H1 (cell line): Measurements from ENCODE around the gene SPEM3. TPM values are rescaled to one million over a fixed set of nuclear protein-coding genes. Genes with fewer than 3 reads are reported as not detected.

Experiments used
- CBX8 ChIP-seq: fragments of 300-800, 300-1000 bp; sonication (generic); IDR thresholded peaks from 2 replicates; pipeline ENCODE4 v1.7.1; 2016; ENCODE audit warnings: low read depth, low read length, borderline replicate concordance
- NRF1 ChIP-seq: IDR thresholded peaks from 2 replicates; pipeline ENCODE4 v1.6.1; 2011; ENCODE audit warnings: mild to moderate bottlenecking, low read depth, low read length, improper control_type of control experiment
- SUZ12 ChIP-seq: fragments of 200-600 bp; sonication (generic); IDR thresholded peaks from 2 replicates; pipeline ENCODE4 v1.6.1; 2012; ENCODE audit warnings: mild to moderate bottlenecking, inconsistent platforms, low read length, moderate library complexity, mixed read lengths
- polyA plus RNA-seq, 7 experiments: library from polyadenylated mRNA; depleted of rRNA in 3 of 7; stranded (reverse) in 5 of 7; unstranded in 2 of 7; fragments of >200 nt in 5 of 7; fragments of 200-250 nt in 2 of 7; gene quantifications; 1 replicate in 5 of 7; 2 replicates in 1 of 7; 4 replicates in 1 of 7; pipeline versions ENCODE4 v1.2.1 to v1.2.3, GENCODE V29; 2011 to 2013; ENCODE audit warnings: missing spikeins in 2 of 7, mixed read lengths in 2 of 7
- total RNA-seq: library from RNA; stranded (reverse); fragmentation: NEBNext Ultra II Directional; extraction: Animal tissue kit (Norgen Biotek cat#: 25700); gene quantifications from 2 replicates; pipeline ENCODE4 v1.2.1, GENCODE V29; 2021
- TF ChIP-seq, protein P1 (sequence below): fragments of 300-600 bp; sonication (generic); IDR thresholded peaks from 2 replicates; pipeline ENCODE4 v1.7.1; 2012; ENCODE audit warnings: low read length, moderate library complexity, mild to moderate bottlenecking, inconsistent platforms; ENCODE audit not compliant: insufficient replicate concordance

The SPEM3 gene
- total and polyA plus RNA-seq, 2 of the 8 experiments (the other 6 are each of a cell fraction or from before 2014, with no cell fraction given): 0.02 TPM; not detected in 1

DNA sequence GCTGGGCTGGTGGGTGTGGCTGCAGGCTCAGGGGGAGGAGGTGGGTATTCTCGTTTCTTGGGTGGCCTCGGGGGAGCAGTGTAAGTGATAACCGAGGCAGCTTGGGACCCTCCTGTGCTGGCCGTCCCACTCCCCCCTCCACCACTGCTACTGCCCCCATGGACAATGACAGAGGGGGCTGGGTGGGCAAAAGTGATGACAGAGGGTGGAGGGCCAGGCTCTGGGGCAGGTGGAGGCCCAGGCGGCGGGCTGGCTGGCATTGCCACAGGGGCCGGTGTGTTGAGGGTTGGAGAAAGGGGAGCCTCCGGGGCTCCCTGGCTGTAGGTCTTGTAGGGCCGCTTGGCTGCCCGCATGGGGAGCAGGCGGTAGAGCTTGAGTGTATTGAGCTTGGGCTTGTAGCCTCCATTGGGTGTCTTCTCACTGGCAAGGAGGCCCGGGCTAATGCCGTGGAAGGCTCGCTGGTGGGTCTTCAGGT, 34.8 kb downstream of the SPEM3 start (continued):
- TF ChIP-seq, protein P1, sequence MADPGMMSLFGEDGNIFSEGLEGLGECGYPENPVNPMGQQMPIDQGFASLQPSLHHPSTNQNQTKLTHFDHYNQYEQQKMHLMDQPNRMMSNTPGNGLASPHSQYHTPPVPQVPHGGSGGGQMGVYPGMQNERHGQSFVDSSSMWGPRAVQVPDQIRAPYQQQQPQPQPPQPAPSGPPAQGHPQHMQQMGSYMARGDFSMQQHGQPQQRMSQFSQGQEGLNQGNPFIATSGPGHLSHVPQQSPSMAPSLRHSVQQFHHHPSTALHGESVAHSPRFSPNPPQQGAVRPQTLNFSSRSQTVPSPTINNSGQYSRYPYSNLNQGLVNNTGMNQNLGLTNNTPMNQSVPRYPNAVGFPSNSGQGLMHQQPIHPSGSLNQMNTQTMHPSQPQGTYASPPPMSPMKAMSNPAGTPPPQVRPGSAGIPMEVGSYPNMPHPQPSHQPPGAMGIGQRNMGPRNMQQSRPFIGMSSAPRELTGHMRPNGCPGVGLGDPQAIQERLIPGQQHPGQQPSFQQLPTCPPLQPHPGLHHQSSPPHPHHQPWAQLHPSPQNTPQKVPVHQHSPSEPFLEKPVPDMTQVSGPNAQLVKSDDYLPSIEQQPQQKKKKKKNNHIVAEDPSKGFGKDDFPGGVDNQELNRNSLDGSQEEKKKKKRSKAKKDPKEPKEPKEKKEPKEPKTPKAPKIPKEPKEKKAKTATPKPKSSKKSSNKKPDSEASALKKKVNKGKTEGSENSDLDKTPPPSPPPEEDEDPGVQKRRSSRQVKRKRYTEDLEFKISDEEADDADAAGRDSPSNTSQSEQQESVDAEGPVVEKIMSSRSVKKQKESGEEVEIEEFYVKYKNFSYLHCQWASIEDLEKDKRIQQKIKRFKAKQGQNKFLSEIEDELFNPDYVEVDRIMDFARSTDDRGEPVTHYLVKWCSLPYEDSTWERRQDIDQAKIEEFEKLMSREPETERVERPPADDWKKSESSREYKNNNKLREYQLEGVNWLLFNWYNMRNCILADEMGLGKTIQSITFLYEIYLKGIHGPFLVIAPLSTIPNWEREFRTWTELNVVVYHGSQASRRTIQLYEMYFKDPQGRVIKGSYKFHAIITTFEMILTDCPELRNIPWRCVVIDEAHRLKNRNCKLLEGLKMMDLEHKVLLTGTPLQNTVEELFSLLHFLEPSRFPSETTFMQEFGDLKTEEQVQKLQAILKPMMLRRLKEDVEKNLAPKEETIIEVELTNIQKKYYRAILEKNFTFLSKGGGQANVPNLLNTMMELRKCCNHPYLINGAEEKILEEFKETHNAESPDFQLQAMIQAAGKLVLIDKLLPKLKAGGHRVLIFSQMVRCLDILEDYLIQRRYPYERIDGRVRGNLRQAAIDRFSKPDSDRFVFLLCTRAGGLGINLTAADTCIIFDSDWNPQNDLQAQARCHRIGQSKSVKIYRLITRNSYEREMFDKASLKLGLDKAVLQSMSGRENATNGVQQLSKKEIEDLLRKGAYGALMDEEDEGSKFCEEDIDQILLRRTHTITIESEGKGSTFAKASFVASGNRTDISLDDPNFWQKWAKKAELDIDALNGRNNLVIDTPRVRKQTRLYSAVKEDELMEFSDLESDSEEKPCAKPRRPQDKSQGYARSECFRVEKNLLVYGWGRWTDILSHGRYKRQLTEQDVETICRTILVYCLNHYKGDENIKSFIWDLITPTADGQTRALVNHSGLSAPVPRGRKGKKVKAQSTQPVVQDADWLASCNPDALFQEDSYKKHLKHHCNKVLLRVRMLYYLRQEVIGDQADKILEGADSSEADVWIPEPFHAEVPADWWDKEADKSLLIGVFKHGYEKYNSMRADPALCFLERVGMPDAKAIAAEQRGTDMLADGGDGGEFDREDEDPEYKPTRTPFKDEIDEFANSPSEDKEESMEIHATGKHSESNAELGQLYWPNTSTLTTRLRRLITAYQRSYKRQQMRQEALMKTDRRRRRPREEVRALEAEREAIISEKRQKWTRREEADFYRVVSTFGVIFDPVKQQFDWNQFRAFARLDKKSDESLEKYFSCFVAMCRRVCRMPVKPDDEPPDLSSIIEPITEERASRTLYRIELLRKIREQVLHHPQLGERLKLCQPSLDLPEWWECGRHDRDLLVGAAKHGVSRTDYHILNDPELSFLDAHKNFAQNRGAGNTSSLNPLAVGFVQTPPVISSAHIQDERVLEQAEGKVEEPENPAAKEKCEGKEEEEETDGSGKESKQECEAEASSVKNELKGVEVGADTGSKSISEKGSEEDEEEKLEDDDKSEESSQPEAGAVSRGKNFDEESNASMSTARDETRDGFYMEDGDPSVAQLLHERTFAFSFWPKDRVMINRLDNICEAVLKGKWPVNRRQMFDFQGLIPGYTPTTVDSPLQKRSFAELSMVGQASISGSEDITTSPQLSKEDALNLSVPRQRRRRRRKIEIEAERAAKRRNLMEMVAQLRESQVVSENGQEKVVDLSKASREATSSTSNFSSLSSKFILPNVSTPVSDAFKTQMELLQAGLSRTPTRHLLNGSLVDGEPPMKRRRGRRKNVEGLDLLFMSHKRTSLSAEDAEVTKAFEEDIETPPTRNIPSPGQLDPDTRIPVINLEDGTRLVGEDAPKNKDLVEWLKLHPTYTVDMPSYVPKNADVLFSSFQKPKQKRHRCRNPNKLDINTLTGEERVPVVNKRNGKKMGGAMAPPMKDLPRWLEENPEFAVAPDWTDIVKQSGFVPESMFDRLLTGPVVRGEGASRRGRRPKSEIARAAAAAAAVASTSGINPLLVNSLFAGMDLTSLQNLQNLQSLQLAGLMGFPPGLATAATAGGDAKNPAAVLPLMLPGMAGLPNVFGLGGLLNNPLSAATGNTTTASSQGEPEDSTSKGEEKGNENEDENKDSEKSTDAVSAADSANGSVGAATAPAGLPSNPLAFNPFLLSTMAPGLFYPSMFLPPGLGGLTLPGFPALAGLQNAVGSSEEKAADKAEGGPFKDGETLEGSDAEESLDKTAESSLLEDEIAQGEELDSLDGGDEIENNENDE: no peak
- TF ChIP-seq SUZ12: no peak
- TF ChIP-seq CBX8: no peak
- TF ChIP-seq NRF1: no peak
- TF ChIP-seq, all 59 proteins: peak for 0
